ENCODE data around the gene SPIN1.

SPIN1 gene

GRCh38 chr9:88437210-88438146, 49.2 kb downstream of the SPIN1 start:
- no peak for DNase-seq

GRCh38 chr9:88438811-88439210, 50.6 kb downstream of the SPIN1 start:
- DNase-seq, result no peak

- no peak for DNase-seq
These were observed 53.2 kb downstream of the SPIN1 start for GRCh38 chr9:88441301-88442007.

- DNase-seq, result no peak
These were observed 55.4 kb downstream of the SPIN1 start for GRCh38 chr9:88443480-88444113.

GRCh38 chr9:88446728-88447127, 58.5 kb downstream of the SPIN1 start:
- DNase-seq, result no peak

- no peak for DNase-seq
These were observed 59.2 kb downstream of the SPIN1 start for GRCh38 chr9:88447431-88447830.

- no peak for DNase-seq
These were observed 62.9 kb downstream of the SPIN1 start for GRCh38 chr9:88451160-88451559.

- no peak for DNase-seq
These were observed 70.6 kb downstream of the SPIN1 start for GRCh38 chr9:88458716-88459465.

- no peak for DNase-seq
These were observed 72.5 kb downstream of the SPIN1 start for GRCh38 chr9:88460587-88461332.

GRCh38 chr9:88462191-88462590, 73.9 kb downstream of the SPIN1 start:
- no peak for DNase-seq

- DNase-seq, result no peak
These were observed 76.6 kb downstream of the SPIN1 start for GRCh38 chr9:88464851-88465250.

- DNase-seq, result no peak
These were observed 80.0 kb downstream of the SPIN1 start for GRCh38 chr9:88468226-88468625.

GRCh38 chr9:88476491-88477271, 88.4 kb downstream of the SPIN1 start:
- no peak for DNase-seq

- peak; percentile 87 for DNase-seq
These were observed 89.1 kb downstream of the SPIN1 start for GRCh38 chr9:88477300-88477751.

GRCh38 chr9:88478246-88478645, 90.0 kb downstream of the SPIN1 start:
- no peak for DNase-seq

- no peak for DNase-seq
These were observed 93.7 kb downstream of the SPIN1 start for GRCh38 chr9:88481933-88482332.

- no peak for DNase-seq
These were observed 99.9 kb downstream of the SPIN1 start for GRCh38 chr9:88488166-88488565.

GRCh38 chr9:88494983-88495721, 106.9 kb downstream of the SPIN1 start:
- DNase-seq, result no peak

- no peak for DNase-seq
These were observed 109.0 kb downstream of the SPIN1 start for GRCh38 chr9:88497224-88497623.

GRCh38 chr9:88498880-88499279, 110.6 kb downstream of the SPIN1 start:
- no peak for DNase-seq
